GM18873 (cell line): ENCODE measurements around the gene EML1.

Source experiments
- ATAC-seq: cut with Tn5 transposase; IDR thresholded peaks from one replicate; pipeline ENCODE4 v1.9.1; 2021; ENCODE audit warnings: mild to moderate bottlenecking, moderate library complexity, moderate number of reproducible peaks; ENCODE audit not compliant: unreplicated experiment, low FRiP score

EML1 gene

DNA sequence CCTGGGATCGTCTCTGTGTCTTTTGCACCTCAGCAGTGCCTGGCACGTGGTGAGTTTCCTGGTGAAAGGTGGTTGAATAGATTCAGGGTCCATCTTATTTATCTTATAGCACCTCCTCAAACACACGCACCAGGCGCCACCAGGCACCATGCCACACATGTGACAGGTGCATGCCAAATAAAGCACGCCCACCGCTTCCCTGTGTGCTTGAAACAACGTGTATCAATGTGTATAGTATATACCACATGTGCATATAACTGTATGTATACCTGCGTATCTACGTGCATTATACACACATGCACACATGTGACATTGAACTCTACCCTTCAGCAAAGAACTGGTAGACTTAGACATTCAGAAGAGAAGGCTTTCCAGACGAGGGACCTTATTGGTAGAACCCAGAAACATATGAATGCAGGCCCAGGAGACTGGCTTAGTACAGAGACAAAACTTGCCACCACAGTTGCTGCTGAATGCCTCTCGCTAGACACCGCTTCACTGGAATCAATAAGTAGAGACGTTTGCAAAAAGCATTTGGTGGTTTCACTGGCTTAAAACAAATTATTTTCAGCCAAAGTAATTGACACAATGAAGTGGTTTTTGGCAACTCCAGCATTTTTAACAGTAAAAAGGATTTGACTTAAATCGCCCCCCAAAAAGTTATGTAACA lies 10.0 kb downstream of the EML1 start:
- ATAC-seq: no peak

- no peak for ATAC-seq
These were observed 10.6 kb downstream of the EML1 start for GRCh38 chr14:99803803-99804202.

GRCh38 chr14:99805757-99806439 lies 12.7 kb downstream of the EML1 start:
- no peak for ATAC-seq

DNA sequence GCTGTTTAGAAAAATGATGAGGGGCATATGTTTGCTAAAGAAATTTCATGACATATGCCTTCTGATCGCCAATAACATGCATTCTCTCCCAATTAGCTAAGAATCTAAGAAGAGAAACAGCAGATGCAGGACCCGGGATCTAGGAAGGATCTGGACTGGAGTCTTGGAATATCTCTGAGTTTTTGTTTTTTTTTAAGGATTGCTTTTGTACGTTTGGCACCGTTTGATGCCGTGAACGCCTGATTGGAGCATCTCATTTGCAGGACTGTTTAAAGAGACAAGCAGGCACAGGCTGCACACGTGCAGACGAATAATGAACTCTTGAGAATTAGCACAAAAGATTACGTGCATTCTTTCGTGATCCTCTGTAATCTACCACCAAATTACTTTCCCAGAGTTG lies 13.6 kb downstream of the EML1 start:
- no peak for ATAC-seq

DNA sequence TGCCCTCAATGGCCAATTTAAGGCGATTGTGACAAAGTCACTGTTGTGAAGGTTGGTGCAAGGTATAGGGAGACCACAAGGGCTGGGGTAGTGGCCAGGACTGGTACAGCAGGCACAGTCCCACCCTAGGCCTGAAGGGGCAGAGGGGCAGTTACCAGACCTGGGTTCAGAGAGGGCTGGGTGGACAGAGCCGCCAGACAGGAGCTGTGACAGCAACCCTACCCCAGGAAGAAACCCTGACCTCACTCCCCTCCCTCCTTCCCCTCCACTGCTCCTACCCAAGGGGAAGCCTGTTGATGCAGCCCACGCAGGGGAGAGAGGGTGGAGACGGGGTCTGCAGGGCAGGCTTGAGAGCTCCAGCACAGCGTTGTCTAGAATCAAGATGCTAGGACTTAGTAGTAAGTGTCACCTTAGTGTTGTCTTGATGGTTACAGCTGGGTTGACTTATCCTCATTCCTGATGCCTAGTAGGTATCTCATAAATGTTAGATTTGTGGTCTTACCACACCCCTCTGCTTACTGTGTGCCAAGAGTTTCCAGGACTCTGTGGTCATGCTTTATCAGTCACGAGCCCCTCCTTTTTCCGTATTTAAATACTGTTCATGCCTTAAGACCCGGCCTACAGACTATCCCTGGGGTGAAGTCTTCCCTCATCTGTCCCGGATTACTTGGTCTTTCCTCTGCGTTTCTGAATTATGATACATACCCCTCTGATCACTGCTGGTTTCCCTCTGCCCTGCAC lies 14.4 kb downstream of the EML1 start:
- ATAC-seq: no peak

- no peak for ATAC-seq
These were observed 14.9 kb downstream of the EML1 start for GRCh38 chr14:99808154-99808505.

GRCh38 chr14:99808515-99808914 lies 15.3 kb downstream of the EML1 start:
- ATAC-seq: no peak

DNA sequence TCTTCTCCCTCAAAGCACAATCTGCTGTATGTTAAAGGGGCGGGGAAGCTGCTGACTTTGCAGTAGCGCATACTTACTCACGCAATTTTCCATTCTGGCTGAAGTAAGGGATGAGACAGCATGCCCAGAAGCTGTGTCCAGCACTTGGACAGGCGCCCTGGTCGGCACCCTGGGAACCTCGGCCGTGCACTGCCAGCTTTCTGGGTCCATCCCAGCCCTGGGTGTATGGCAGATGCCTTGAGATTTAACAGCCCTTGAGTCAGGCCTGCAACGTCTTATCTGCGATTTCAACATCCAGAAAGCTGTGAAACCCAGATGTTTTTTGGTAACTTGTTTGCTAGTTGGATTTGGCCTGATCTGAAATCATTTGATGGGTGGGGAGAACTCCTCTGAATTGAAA lies 16.1 kb downstream of the EML1 start:
- no peak for ATAC-seq

- ATAC-seq: no peak
These were observed 16.8 kb downstream of the EML1 start for GRCh38 chr14:99809859-99810558.

DNA sequence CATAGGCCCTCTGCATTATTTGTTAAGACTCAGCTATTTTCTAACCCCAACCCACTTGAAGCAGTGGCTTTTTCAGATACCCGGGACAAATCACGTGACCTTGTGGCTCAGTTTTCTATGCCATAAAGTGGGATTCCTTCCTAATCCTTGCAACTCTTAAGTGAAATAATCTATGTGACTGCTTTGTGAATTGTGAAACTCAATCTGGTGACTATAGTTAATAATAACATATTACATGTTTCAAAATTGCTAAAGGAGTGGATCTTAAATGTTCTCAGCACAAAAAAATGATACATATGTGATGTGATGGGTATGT lies 17.3 kb downstream of the EML1 start:
- no peak for ATAC-seq

DNA sequence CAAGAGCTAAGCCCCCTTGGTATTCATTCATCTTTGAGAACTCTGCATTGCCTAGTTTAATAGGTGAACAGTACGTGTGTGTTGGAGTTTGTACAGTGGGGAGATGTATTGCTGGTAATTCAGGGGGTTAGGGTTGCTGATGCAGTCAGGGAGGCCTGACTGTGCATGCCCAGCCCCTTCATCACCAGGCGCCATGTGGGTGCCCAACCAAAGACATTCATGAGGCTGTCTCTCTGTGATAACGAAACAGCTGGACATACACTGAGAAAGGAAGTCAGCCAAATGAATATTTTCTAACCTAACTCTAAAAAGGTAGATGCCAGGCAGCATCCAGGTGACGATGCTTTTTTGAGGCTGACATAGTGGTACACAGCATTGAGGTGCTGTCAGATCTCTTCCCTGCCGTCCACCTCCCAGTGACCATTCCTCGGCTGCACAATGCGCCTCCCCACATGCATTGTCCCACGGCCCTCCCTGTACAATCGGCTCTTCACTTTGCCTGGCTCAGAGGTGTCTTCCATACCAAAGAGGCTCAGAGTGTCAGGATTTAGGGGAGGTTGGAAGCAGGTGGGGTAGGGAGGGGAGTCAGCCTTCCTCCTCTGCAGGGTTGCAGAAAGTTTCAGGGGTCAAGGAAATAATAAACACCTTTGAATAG lies 19.0 kb downstream of the EML1 start:
- ATAC-seq: no peak

DNA sequence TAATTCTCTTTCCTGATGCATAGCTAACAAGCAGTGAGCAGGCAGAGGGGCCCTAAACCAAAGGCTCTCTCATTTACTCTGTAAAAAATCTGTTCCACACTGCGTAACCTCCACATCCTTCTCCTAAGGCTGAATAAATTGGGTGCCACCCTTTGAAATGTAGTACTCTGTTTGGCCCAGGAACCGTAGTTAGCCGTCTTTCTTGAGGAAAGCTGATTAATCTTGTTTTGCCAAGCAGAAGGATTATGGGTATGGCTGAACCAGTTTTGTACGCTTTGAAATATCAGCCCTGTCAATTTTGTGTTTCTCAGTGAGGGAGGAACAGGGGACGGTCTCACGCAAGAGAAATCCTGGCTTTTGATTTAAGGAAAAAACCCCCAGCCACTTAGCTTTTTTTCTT lies 19.7 kb downstream of the EML1 start:
- ATAC-seq: no peak

- no peak for ATAC-seq
These were observed 22.5 kb downstream of the EML1 start for GRCh38 chr14:99815696-99816095.

DNA sequence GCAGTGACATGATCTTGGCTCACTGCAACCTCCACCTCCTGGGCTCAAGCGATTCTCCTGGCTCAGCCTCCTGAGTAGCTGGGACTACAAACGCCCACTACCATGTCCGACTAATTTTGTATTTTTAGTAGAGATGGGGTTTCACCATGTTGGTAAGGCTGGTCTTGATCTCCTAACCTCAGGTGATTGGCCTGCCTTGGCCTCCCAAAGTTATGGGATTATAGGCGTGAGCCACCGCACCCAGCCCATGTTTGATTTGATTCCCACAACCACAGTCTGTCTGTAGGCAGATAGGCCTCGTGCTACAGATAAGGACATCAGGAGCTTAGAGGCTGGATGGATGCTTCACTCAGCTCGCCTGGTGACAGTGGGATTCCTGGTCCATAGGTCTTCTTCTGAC lies 23.0 kb downstream of the EML1 start:
- no peak for ATAC-seq

DNA sequence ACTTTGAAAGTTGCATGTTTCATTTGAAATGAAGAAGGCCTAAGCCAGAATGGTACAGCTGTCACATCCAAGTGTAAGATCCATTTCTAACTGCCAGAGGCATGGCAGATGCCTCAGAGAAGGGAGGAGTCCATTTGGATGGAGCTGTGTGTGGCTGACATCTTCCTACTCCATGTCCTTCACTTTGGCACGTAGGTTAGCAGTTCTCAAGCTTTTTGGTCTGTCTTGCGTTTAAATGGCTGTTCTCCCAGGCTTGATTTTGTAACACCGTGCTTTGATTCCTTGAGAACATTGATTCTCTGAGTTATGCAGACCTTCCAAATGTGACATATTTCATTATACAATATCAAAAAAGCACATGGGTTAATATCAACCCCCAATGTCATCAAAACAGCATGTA lies 23.4 kb downstream of the EML1 start:
- ATAC-seq: no peak

DNA sequence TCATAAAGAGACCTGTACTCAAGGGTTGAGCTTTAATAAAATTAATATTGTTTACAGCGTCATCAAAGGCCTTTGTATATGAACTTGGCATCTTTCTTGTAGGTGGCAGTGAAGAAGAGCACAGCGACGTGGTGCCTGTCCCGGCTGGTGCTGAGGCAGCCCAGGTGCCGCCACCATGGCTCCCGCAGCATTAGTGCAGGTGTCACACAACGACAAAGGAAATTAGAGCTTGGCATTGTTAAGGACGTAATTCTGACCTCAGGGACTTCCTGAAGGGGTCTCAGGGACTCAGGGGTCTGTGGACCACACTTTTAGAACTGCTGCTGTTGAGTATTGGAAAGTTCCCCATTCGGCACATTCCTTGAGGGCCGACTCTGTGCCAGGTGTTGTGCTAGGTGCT lies 24.1 kb downstream of the EML1 start:
- ATAC-seq: no peak

- ATAC-seq: no peak
These were observed 25.4 kb downstream of the EML1 start for GRCh38 chr14:99818503-99819036.

- no peak for ATAC-seq
These were observed 26.3 kb downstream of the EML1 start for GRCh38 chr14:99819514-99819913.

DNA sequence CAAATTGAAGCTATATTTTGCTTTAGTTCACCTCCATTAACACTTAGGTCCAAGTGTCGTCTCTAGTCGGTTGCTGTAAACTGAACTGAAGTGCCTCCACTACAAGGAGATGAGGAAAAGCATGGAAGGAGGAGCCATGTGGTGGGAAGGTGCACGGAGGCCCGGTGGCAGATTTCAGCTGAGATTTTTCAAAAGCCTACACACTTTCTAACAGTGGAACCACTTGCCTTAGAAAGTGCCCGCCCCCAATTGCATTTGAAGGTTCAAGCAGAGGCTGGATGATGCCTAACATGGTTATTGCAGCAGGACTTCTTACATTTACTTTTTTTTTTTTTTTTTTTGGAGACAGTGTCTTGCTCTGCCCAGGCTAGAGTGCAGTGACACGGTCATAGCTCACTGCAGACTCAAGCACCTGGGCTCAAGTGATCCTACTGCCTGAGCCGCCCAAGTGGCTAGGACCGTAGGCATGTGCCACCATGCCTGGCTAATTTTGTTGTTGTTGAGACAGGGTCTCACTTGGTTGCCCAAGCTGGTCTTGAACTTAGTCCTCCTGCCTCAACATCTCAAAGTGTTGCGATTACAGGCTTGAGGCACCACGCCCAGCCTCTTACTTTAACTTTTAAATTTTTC lies 27.6 kb downstream of the EML1 start:
- no peak for ATAC-seq
